ENCODE data around the gene CIT.

GRCh38 chr12:119809023-119809422 is 68.1 kb downstream of the CIT start:
- TF ChIP-seq CTCF (IDR thresholded peaks at IDR 0.05): no peak
- TF ChIP-seq POLR2A (IDR thresholded peaks at IDR 0.05): no peak

Measured in body of pancreas (tissue), 4 donors.